Measurements from ENCODE around the gene TIMM17A. TPM values are rescaled to one million over a fixed set of nuclear protein-coding genes. Genes with fewer than 3 reads are reported as not detected.

TIMM17A gene
- total RNA-seq, 1 experiment from 2014 or later, result 56.1 TPM

DNA sequence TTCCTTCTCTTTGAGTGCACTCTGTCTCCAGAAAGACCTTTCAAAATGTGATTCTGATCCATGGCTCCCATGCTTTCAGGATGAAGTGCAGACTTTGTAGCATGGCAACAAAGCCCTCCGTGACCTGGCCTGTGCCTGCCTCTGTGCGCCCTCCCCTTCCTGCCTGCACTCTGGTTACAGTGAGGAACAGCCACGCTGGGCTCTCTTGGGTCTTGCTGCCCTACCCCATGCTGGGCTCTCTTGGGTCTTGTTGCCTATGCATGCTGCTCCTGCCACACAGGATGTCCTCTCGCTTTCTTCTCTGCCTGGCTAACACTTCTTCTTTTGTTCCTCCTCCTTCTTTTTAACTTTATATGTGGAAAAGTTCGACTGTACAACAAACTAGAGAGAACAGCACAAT lies 37.0 kb upstream of the TIMM17A start:
- CTCF ChIA-PET, result interaction anchor here (3.1 kb wide), 1 partner anchor 23 kb away, joined by 15 read pairs; no protein-coding TSS in a partner anchor
- ATAC-seq, result 0 out of 2 replicates have a peak, but pooled peaks have one; percentile 23
- H3K4me3 Mint-ChIP-seq, result no peak overlapping the region

DNA sequence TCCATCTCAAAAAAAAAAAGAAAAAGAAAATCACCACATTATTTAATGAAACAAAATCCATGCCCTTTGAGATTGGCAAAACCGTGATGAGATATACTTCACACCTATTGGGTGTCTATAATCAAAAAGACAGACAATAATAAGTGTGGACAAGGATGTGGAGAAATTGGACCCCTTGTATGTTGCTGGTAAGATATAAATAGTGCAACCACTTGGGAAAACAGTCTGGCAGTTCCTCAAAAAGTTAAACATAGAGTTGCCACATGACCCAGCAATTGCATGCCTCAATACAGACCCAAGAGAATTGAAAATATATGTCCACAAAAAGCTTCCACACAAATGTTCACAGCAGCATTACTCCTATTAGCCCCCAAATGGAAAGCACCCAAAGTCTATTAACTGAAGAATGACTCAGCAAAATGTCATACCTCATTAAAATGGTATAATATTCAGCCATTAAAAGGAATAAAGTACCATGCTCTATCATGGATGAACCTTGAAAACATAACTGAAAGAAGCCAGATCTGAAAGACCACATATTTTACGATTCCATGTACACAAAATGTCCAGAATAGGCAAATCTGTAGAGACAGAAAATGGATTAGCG lies 33.2 kb upstream of the TIMM17A start:
- no peak for TF ChIP-seq ZNF416 (CRISPR knock-in tag; IDR thresholded peaks at IDR 0.05)
- TF ChIP-seq, protein P1, sequence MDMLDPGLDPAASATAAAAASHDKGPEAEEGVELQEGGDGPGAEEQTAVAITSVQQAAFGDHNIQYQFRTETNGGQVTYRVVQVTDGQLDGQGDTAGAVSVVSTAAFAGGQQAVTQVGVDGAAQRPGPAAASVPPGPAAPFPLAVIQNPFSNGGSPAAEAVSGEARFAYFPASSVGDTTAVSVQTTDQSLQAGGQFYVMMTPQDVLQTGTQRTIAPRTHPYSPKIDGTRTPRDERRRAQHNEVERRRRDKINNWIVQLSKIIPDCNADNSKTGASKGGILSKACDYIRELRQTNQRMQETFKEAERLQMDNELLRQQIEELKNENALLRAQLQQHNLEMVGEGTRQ (CRISPR knock-in tag; IDR thresholded peaks at IDR 0.05), result no peak
- TF ChIP-seq GTF2I (CRISPR knock-in tag; conservative IDR thresholded peaks at IDR 0.05), result no peak
- Mint-ChIP-seq H3K27ac (no peak overlapping the region), H3K4me1 (0 out of 2 replicates have a peak, but pooled peaks cover 2% of the 10 kb centered on the region), H3K27me3 (ENCODE audit: low read depth) (no peaks in the 10 kb centered on the region; the same call in 1 of the 2 replicates), H3K36me3 (no peaks in the 10 kb centered on the region), H3K4me3 (no peak overlapping the region), H3K9me3 (no peaks in the 10 kb centered on the region)
- ATAC-seq, result no peak
- no peak for DNase-seq (ENCODE audit: low spot score)
- ChIA-PET POLR2A (no interaction called here), CTCF (no interaction called here)

More for the DNA sequence above, 37.0 kb upstream of the TIMM17A start:
- POLR2A ChIA-PET, result no interaction called here
- Mint-ChIP-seq H3K27me3 (ENCODE audit: low read depth) (no peaks in the 10 kb centered on the region; the same call in 1 of the 2 replicates), H3K4me1 (peaks cover 5% of the 10 kb centered on the region; the same call in 1 of the 2 replicates), H3K36me3 (no peaks in the 10 kb centered on the region), H3K27ac (no peak overlapping the region), H3K9me3 (no peaks in the 10 kb centered on the region)
- no peak for TF ChIP-seq ZNF219 (CRISPR knock-in tag; IDR thresholded peaks at IDR 0.05; ENCODE audit: borderline replicate concordance)
- TF ChIP-seq ATF1 (CRISPR knock-in tag; IDR thresholded peaks at IDR 0.05), result no peak
- no peak for TF ChIP-seq IRF2 (CRISPR knock-in tag; IDR thresholded peaks at IDR 0.05; ENCODE audit: borderline replicate concordance, low read depth)
- TF ChIP-seq MYBL2 (CRISPR knock-in tag; IDR thresholded peaks at IDR 0.05), result no peak
- no peak for TF ChIP-seq ZNF416 (CRISPR knock-in tag; IDR thresholded peaks at IDR 0.05)
- no peak for TF ChIP-seq SOX15 (CRISPR knock-in tag; IDR thresholded peaks at IDR 0.05)
- no peak for TF ChIP-seq ZNF317 (CRISPR knock-in tag; IDR thresholded peaks at IDR 0.05; ENCODE audit: borderline replicate concordance, low read depth)
- no peak for TF ChIP-seq JUN (CRISPR knock-in tag; IDR thresholded peaks at IDR 0.05)
- no peak for TF ChIP-seq SMAD3 (CRISPR knock-in tag; IDR thresholded peaks at IDR 0.05; ENCODE audit: borderline replicate concordance)
- TF ChIP-seq ZNF263 (CRISPR knock-in tag; IDR thresholded peaks at IDR 0.05; ENCODE audit: low read depth), result no peak
- TF ChIP-seq, protein P2, sequence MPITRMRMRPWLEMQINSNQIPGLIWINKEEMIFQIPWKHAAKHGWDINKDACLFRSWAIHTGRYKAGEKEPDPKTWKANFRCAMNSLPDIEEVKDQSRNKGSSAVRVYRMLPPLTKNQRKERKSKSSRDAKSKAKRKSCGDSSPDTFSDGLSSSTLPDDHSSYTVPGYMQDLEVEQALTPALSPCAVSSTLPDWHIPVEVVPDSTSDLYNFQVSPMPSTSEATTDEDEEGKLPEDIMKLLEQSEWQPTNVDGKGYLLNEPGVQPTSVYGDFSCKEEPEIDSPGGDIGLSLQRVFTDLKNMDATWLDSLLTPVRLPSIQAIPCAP (CRISPR knock-in tag; IDR thresholded peaks at IDR 0.05), result no peak
- TF ChIP-seq, protein P3, sequence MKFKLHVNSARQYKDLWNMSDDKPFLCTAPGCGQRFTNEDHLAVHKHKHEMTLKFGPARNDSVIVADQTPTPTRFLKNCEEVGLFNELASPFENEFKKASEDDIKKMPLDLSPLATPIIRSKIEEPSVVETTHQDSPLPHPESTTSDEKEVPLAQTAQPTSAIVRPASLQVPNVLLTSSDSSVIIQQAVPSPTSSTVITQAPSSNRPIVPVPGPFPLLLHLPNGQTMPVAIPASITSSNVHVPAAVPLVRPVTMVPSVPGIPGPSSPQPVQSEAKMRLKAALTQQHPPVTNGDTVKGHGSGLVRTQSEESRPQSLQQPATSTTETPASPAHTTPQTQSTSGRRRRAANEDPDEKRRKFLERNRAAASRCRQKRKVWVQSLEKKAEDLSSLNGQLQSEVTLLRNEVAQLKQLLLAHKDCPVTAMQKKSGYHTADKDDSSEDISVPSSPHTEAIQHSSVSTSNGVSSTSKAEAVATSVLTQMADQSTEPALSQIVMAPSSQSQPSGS (CRISPR knock-in tag; IDR thresholded peaks at IDR 0.05; ENCODE audit: borderline replicate concordance, low read depth), result no peak
- TF ChIP-seq KAT7 (CRISPR knock-in tag; IDR thresholded peaks at IDR 0.05; ENCODE audit: borderline replicate concordance), result no peak
- no peak for TF ChIP-seq ZNF138 (CRISPR knock-in tag; conservative IDR thresholded peaks at IDR 0.05)
- DNase-seq (ENCODE audit: low spot score), result no peak

DNA sequence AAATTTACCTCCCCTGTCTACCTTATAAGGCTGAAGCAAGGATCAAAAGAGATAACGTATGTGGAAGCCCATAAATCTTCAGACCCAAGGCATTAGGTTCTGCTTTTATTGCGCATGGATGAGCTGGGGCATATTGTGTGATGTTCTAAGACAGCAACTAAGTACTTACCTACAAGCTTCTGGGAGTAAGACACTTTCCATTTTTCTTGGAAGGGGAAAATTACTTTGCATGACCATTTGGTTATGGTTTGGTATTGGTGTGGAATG lies 30.1 kb upstream of the TIMM17A start:
- Mint-ChIP-seq H3K9me3 (no peaks in the 10 kb centered on the region), H3K27me3 (ENCODE audit: low read depth) (no peaks in the 10 kb centered on the region; the same call in 1 of the 2 replicates), H3K36me3 (no peaks in the 10 kb centered on the region), H3K4me3 (no peak overlapping the region), H3K4me1 (no peaks in the 10 kb centered on the region), H3K27ac (no peak overlapping the region)
- ChIA-PET CTCF (interaction anchor here (2.3 kb wide), 1 partner anchor 30 kb away, joined by 11 read pairs; no protein-coding TSS in a partner anchor), POLR2A (no interaction called here)
- ATAC-seq (no peak), DNase-seq (ENCODE audit: low spot score) (no peak)
- TF ChIP-seq NR2C2 (CRISPR knock-in tag; IDR thresholded peaks at IDR 0.05) (no peak), MXD4 (CRISPR knock-in tag; IDR thresholded peaks at IDR 0.05; ENCODE audit: borderline replicate concordance) (no peak), CREB1 (CRISPR knock-in tag; IDR thresholded peaks at IDR 0.05) (no peak), GTF2I (CRISPR knock-in tag; conservative IDR thresholded peaks at IDR 0.05) (no peak), CREM (CRISPR knock-in tag; IDR thresholded peaks at IDR 0.05) (no peak), SMAD4 (CRISPR knock-in tag; IDR thresholded peaks at IDR 0.05) (no peak), ARID4B (CRISPR knock-in tag; IDR thresholded peaks at IDR 0.05; ENCODE audit: borderline replicate concordance) (no peak)
- TF ChIP-seq, protein P4, sequence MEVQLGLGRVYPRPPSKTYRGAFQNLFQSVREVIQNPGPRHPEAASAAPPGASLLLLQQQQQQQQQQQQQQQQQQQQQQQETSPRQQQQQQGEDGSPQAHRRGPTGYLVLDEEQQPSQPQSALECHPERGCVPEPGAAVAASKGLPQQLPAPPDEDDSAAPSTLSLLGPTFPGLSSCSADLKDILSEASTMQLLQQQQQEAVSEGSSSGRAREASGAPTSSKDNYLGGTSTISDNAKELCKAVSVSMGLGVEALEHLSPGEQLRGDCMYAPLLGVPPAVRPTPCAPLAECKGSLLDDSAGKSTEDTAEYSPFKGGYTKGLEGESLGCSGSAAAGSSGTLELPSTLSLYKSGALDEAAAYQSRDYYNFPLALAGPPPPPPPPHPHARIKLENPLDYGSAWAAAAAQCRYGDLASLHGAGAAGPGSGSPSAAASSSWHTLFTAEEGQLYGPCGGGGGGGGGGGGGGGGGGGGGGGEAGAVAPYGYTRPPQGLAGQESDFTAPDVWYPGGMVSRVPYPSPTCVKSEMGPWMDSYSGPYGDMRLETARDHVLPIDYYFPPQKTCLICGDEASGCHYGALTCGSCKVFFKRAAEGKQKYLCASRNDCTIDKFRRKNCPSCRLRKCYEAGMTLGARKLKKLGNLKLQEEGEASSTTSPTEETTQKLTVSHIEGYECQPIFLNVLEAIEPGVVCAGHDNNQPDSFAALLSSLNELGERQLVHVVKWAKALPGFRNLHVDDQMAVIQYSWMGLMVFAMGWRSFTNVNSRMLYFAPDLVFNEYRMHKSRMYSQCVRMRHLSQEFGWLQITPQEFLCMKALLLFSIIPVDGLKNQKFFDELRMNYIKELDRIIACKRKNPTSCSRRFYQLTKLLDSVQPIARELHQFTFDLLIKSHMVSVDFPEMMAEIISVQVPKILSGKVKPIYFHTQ (CRISPR knock-in tag; IDR thresholded peaks at IDR 0.05), result no peak
